ENCODE measurements around the gene EIF2B1. TPM values are rescaled to one million over a fixed set of nuclear protein-coding genes. Genes with fewer than 3 reads are reported as not detected.

EIF2B1 gene
- total RNA-seq, result 100 to 1,000 TPM in 3 of 4 donors, 10 to 100 TPM in 1; 79.3 to 123 (median 104) TPM

- H3K27ac ChIP-seq, result peak within 1 kb of the TSS; percentile 84 to 92 (median 87)
- peaks cover 10 to 47% (median 25%) of the 10 kb centered on the region in 3 donors for H3K36me3 ChIP-seq
- DNase-seq, result peak; percentile 81
- no peaks in the 10 kb centered on the region for H3K9me3 ChIP-seq
- TF ChIP-seq CTCF (IDR thresholded peaks at IDR 0.05), result peak in 1 of 6 experiments; percentile 39
- peak in 2 of 4 donors; percentile 45 to 70 for TF ChIP-seq POLR2A (IDR thresholded peaks at IDR 0.05)
- peak within 1 kb of the TSS; percentile 47 to 93 (median 78) for H3K4me3 ChIP-seq
- 0 to 1% methylated on average over 9 to 13 of the region's 52 CpGs for WGBS, 2 donors
- intact Hi-C loops (cut with DNase I), result no loop called here
- peaks cover 8 to 33% (median 9%) of the 10 kb centered on the region in 3 donors for H3K4me1 ChIP-seq
- H3K27me3 ChIP-seq, result no peaks in the 10 kb centered on the region
These were observed at the start of gene EIF2B1, which contains the start of gene GTF2H3 for GRCh38 chr12:123633379-123634141. TSS of gene EIF2B1 (minus strand) at chr12:123633686. CDS start at chr12:123633557, 129 bp downstream. TSS of gene GTF2H3 (plus strand) at chr12:123633829. CDS start at chr12:123633860, 31 bp downstream.

GRCh38 chr12:123681605-123682004 lies 48.1 kb upstream of the EIF2B1 start:
- DNase-seq, result no peak
- Histone ChIP-seq H3K4me1 (no peaks in the 10 kb centered on the region), H3K36me3 (peaks cover 0 to 83% (median 4%) of the 10 kb centered on the region in 3 donors), H3K9me3 (no peaks in the 10 kb centered on the region), H3K27ac (no peak overlapping the region), H3K27me3 (no peaks in the 10 kb centered on the region), H3K4me3 (no peak overlapping the region)
- intact Hi-C loops (cut with DNase I), result no loop called here
- TF ChIP-seq CTCF (IDR thresholded peaks at IDR 0.05) (no peak), POLR2A (IDR thresholded peaks at IDR 0.05) (no peak)
- WGBS, 2 donors, result 66 to 88% methylated on average over 2 of the region's 2 CpGs

GRCh38 chr12:123678981-123679380 lies 45.5 kb upstream of the EIF2B1 start:
- DNase-seq, result no peak
- H3K27me3 ChIP-seq, result no peaks in the 10 kb centered on the region
- H3K4me1 ChIP-seq, result no peaks in the 10 kb centered on the region
- WGBS, 2 donors, result 97% methylated on average over 9 to 10 of the region's 10 CpGs
- peaks cover 0 to 86% (median 4%) of the 10 kb centered on the region in 3 donors for H3K36me3 ChIP-seq
- TF ChIP-seq CTCF (IDR thresholded peaks at IDR 0.05) (no peak), POLR2A (IDR thresholded peaks at IDR 0.05) (no peak)
- no peak overlapping the region for H3K27ac ChIP-seq
- H3K9me3 ChIP-seq, result no peaks in the 10 kb centered on the region
- no peak overlapping the region for H3K4me3 ChIP-seq
- intact Hi-C loops (cut with DNase I), result no loop called here

- 88 to 91% methylated on average over 9 of the region's 9 CpGs for WGBS, 2 donors
- intact Hi-C loops (cut with DNase I), result no loop called here
- no peak for DNase-seq
These were observed 43.3 kb upstream of the EIF2B1 start for GRCh38 chr12:123676616-123677320.

More at GRCh38 chr12:123676616-123677320, 43.3 kb upstream of the EIF2B1 start:
- TF ChIP-seq POLR2A (IDR thresholded peaks at IDR 0.05) (no peak), CTCF (IDR thresholded peaks at IDR 0.05) (no peak)
- Histone ChIP-seq H3K4me1 (peaks cover 4 to 9% (median 4%) of the 10 kb centered on the region in 3 donors), H3K36me3 (peaks cover 0 to 78% (median 4%) of the 10 kb centered on the region in 3 donors), H3K9me3 (no peaks in the 10 kb centered on the region), H3K27ac (no peak overlapping the region), H3K27me3 (no peaks in the 10 kb centered on the region), H3K4me3 (no peak overlapping the region)
